ENCODE measurements around the gene DHX15.

The DHX15 gene

DNA sequence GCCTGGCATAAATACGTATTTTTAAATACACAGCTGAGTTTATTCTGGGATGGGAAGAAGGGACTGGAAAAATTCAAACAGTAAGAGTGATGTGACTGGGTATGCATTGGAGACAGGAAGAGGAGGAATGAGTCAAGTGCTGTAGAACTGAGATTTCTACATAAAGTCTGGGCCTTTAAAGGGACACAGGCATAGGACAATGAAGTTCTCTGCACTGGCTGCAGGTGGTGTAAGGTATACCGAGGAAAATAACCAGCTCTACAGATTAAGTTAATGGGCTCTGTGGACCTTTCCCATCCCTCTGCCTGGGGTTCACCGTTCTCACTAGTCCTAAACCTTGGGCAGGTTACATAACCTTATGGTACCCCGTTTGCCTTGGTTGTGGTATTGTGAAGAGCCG lies 68.7 kb downstream of the DHX15 start:
- Histone ChIP-seq H3K4me1 (ENCODE audit: control insufficient read depth in 2 of 2, insufficient read depth in 1 of 2, low read depth in 1 of 2, low read length in 2 of 2) (peaks cover 0 to 6% of the 10 kb centered on the region in 2 donors), H3K9ac (ENCODE audit: low read depth, low read length, poor library complexity) (no peak overlapping the region), H3K27ac (replicated peaks; ENCODE audit: low read length) (no peak overlapping the region), H2BK120ac (ENCODE audit: low read depth, low read length) (no peak overlapping the region), H3K79me1 (ENCODE audit: low read depth, low read length) (no peaks in the 10 kb centered on the region), H2AFZ (ENCODE audit: low read length) (no peak overlapping the region), H3K4me3 (ENCODE audit: low read length in 2 of 2) (no peak overlapping the region), H3K14ac (ENCODE audit: low read length) (no peak overlapping the region), H3K4me2 (ENCODE audit: insufficient read depth, low read length, poor library complexity, severe bottlenecking) (no peak overlapping the region), H2BK5ac (ENCODE audit: low read length) (no peak overlapping the region), H2AK5ac (ENCODE audit: low read depth, low read length) (no peak overlapping the region), H3K9me3 (replicated peaks in 1 of 2; ENCODE audit: control insufficient read depth in 2 of 2, insufficient read depth in 1 of 2, low read depth in 1 of 2, low read length in 2 of 2) (peaks cover 0 to 2% of the 10 kb centered on the region in 2 donors), H3K36me3 (replicated peaks in 1 of 2; ENCODE audit: control insufficient read depth in 2 of 2, insufficient read depth in 2 of 2, low read length in 2 of 2) (peaks cover 2 to 64% of the 10 kb centered on the region in 2 donors), H4K91ac (ENCODE audit: low read depth, low read length, poor library complexity) (no peak overlapping the region), H2BK15ac (ENCODE audit: low read length) (no peak overlapping the region), H3K27me3 (ENCODE audit: control insufficient read depth in 3 of 3, insufficient read depth in 3 of 3, low read depth in 1 of 3, low read length in 3 of 3) (no peaks in the 10 kb centered on the region), H3K18ac (ENCODE audit: low read length) (no peak overlapping the region), H3K23ac (ENCODE audit: low read depth, low read length, poor library complexity) (no peak overlapping the region), H3K4ac (ENCODE audit: low read length) (no peak overlapping the region), H4K8ac (ENCODE audit: low read depth, low read length) (no peak overlapping the region), H2BK12ac (ENCODE audit: low read length) (no peak overlapping the region)
- WGBS, 2 donors (ENCODE audit: extremely low coverage in 2 of 2, insufficient read length in 2 of 2, insufficient replicate concordance in 1 of 2): no CpG with 5 or more reads among the region's 5 CpGs
- DNase-seq (ENCODE audit: low spot score): no peak

DNA sequence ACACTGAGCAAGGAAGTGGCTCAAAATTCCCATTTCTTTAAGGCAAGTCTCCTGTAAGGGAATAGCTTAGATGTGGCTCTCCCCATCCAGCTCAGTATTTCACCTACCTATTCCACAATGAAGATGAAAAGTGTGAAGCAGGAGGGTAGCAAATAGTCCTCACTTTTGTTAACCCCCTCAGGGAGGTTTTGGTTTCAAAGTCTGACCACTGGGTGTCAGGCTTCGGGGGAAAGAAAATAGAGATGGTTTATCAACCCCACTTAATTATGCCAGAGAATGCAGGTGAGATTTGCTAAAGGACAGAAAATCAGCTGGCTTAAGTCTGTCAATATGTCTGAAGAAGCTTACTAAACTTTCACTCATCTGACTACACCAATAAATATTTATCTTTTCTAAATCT lies 69.5 kb downstream of the DHX15 start:
- H2AK5ac ChIP-seq (ENCODE audit: low read depth, low read length): no peak overlapping the region
- H2BK12ac ChIP-seq (ENCODE audit: low read length): no peak overlapping the region
- H3K36me3 ChIP-seq (replicated peaks in 1 of 2; ENCODE audit: control insufficient read depth in 2 of 2, insufficient read depth in 2 of 2, low read length in 2 of 2): peaks cover 2 to 55% of the 10 kb centered on the region in 2 donors
- H2BK5ac ChIP-seq (ENCODE audit: low read length): no peak overlapping the region
- no peak for DNase-seq (ENCODE audit: low spot score)
- H3K79me1 ChIP-seq (ENCODE audit: low read depth, low read length): no peaks in the 10 kb centered on the region
- no peak overlapping the region for H3K4ac ChIP-seq (ENCODE audit: low read length)
- H3K27me3 ChIP-seq (ENCODE audit: control insufficient read depth in 3 of 3, insufficient read depth in 3 of 3, low read depth in 1 of 3, low read length in 3 of 3): no peaks in the 10 kb centered on the region
- H3K14ac ChIP-seq (ENCODE audit: low read length): no peak overlapping the region
- H3K4me2 ChIP-seq (ENCODE audit: insufficient read depth, low read length, poor library complexity, severe bottlenecking): no peak overlapping the region
- H3K9ac ChIP-seq (ENCODE audit: low read depth, low read length, poor library complexity): no peak overlapping the region
- H3K18ac ChIP-seq (ENCODE audit: low read length): no peak overlapping the region
- WGBS, 2 donors (ENCODE audit: extremely low coverage in 2 of 2, insufficient read length in 2 of 2, insufficient replicate concordance in 1 of 2): no CpG with 5 or more reads among the region's 1 CpG
- no peak overlapping the region for H2BK15ac ChIP-seq (ENCODE audit: low read length)
- H3K4me1 ChIP-seq (ENCODE audit: control insufficient read depth in 2 of 2, insufficient read depth in 1 of 2, low read depth in 1 of 2, low read length in 2 of 2): peaks cover 0 to 6% of the 10 kb centered on the region in 2 donors
- H2AFZ ChIP-seq (ENCODE audit: low read length): no peak overlapping the region
- H3K4me3 ChIP-seq (ENCODE audit: low read length in 2 of 2): no peak overlapping the region
- H2BK120ac ChIP-seq (ENCODE audit: low read depth, low read length): no peak overlapping the region
- H4K91ac ChIP-seq (ENCODE audit: low read depth, low read length, poor library complexity): no peak overlapping the region
- no peak overlapping the region for H3K27ac ChIP-seq (replicated peaks; ENCODE audit: low read length)
- no peak overlapping the region for H4K8ac ChIP-seq (ENCODE audit: low read depth, low read length)
- H3K9me3 ChIP-seq (replicated peaks in 1 of 2; ENCODE audit: control insufficient read depth in 2 of 2, insufficient read depth in 1 of 2, low read depth in 1 of 2, low read length in 2 of 2): peaks cover 0 to 2% of the 10 kb centered on the region in 2 donors
- H3K23ac ChIP-seq (ENCODE audit: low read depth, low read length, poor library complexity): no peak overlapping the region

DNA sequence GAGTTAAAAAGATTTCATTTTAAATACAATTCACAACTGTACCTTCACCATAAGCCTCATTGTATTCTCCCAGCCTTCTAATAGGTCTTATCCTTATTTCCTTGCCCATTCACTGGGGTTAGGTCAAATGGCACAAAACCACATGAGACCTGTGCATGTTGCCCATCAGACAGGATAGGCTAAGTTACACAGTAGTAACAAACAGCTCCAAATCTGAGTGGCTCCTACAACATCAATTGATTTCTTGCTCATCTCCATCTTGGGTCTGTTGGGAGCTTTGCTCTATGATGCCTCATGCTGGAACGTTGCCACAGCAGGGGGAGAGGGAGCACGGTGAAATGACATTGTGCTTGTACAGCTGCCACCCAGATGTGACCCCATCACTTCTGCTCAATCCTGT lies 70.6 kb downstream of the DHX15 start:
- Histone ChIP-seq H4K91ac (ENCODE audit: low read depth, low read length, poor library complexity) (no peak overlapping the region), H3K23ac (ENCODE audit: low read depth, low read length, poor library complexity) (no peak overlapping the region), H3K79me1 (ENCODE audit: low read depth, low read length) (no peaks in the 10 kb centered on the region), H3K36me3 (replicated peaks in 1 of 2; ENCODE audit: control insufficient read depth in 2 of 2, insufficient read depth in 2 of 2, low read length in 2 of 2) (peaks cover 2 to 52% of the 10 kb centered on the region in 2 donors), H2BK5ac (ENCODE audit: low read length) (no peak overlapping the region), H3K9ac (ENCODE audit: low read depth, low read length, poor library complexity) (no peak overlapping the region), H3K4me2 (ENCODE audit: insufficient read depth, low read length, poor library complexity, severe bottlenecking) (no peak overlapping the region), H2BK120ac (ENCODE audit: low read depth, low read length) (no peak overlapping the region), H2AFZ (ENCODE audit: low read length) (no peak overlapping the region), H3K9me3 (replicated peaks in 1 of 2; ENCODE audit: control insufficient read depth in 2 of 2, insufficient read depth in 1 of 2, low read depth in 1 of 2, low read length in 2 of 2) (peaks cover 0 to 2% of the 10 kb centered on the region in 2 donors), H2BK12ac (ENCODE audit: low read length) (no peak overlapping the region), H2BK15ac (ENCODE audit: low read length) (no peak overlapping the region), H4K8ac (ENCODE audit: low read depth, low read length) (no peak overlapping the region), H3K27ac (replicated peaks; ENCODE audit: low read length) (no peak overlapping the region), H2AK5ac (ENCODE audit: low read depth, low read length) (no peak overlapping the region), H3K4me3 (ENCODE audit: low read length in 2 of 2) (no peak overlapping the region), H3K27me3 (ENCODE audit: control insufficient read depth in 3 of 3, insufficient read depth in 3 of 3, low read depth in 1 of 3, low read length in 3 of 3) (no peaks in the 10 kb centered on the region), H3K4me1 (ENCODE audit: control insufficient read depth in 2 of 2, insufficient read depth in 1 of 2, low read depth in 1 of 2, low read length in 2 of 2) (peaks cover 0 to 6% of the 10 kb centered on the region in 2 donors), H3K4ac (ENCODE audit: low read length) (no peak overlapping the region), H3K14ac (ENCODE audit: low read length) (no peak overlapping the region), H3K18ac (ENCODE audit: low read length) (no peak overlapping the region)
- no peak for DNase-seq (ENCODE audit: low spot score)
- no CpG with 5 or more reads among the region's 2 CpGs for WGBS, 2 donors (ENCODE audit: extremely low coverage in 2 of 2, insufficient read length in 2 of 2, insufficient replicate concordance in 1 of 2)

DNA sequence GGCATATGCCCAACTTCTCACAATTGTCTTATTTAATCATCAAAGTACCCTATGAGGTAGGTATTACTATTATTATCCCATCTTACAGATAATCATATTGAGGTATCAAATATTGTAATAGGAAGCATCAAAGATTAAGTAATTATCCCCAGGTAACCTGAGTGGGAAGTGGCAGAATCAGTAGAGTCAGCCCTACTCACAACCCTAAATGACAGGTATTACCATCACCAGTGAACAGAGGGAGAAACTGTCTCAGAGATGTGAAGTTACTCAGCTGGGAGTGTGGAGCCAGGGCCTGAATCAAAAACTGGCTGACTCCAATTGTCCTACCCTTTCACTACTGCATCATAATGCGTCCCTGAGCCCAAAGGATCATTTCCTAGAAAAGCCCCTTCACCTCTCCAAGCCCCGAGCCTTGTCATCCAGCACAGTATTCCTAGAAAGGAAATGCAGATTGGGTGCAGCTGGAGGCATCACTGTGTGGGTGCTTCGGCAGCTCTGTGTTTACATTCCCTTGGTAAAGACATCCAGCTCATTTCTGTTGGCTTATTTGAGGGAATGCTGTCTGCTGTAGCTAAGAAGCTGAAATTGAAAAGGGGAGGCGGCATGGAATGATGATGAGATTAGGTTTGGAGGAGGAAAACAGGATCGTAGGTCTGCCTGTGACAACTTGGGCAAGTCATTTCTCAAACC lies 72.8 kb downstream of the DHX15 start:
- Histone ChIP-seq H2BK12ac (ENCODE audit: low read length) (no peak overlapping the region), H2AK5ac (ENCODE audit: low read depth, low read length) (no peak overlapping the region), H3K9ac (ENCODE audit: low read depth, low read length, poor library complexity) (no peak overlapping the region), H3K4me1 (ENCODE audit: control insufficient read depth in 2 of 2, insufficient read depth in 1 of 2, low read depth in 1 of 2, low read length in 2 of 2) (peaks cover 0 to 7% of the 10 kb centered on the region in 2 donors), H3K79me1 (ENCODE audit: low read depth, low read length) (no peaks in the 10 kb centered on the region), H3K4me2 (ENCODE audit: insufficient read depth, low read length, poor library complexity, severe bottlenecking) (no peak overlapping the region), H3K27ac (replicated peaks; ENCODE audit: low read length) (no peak overlapping the region), H4K91ac (ENCODE audit: low read depth, low read length, poor library complexity) (no peak overlapping the region), H3K27me3 (ENCODE audit: control insufficient read depth in 3 of 3, insufficient read depth in 3 of 3, low read depth in 1 of 3, low read length in 3 of 3) (no peaks in the 10 kb centered on the region), H2AFZ (ENCODE audit: low read length) (no peak overlapping the region), H4K8ac (ENCODE audit: low read depth, low read length) (no peak overlapping the region), H3K4ac (ENCODE audit: low read length) (no peak overlapping the region), H3K14ac (ENCODE audit: low read length) (no peak overlapping the region), H3K4me3 (ENCODE audit: low read length in 2 of 2) (no peak overlapping the region), H3K23ac (ENCODE audit: low read depth, low read length, poor library complexity) (no peak overlapping the region), H3K36me3 (replicated peaks in 1 of 2; ENCODE audit: control insufficient read depth in 2 of 2, insufficient read depth in 2 of 2, low read length in 2 of 2) (peaks cover 2 to 30% of the 10 kb centered on the region in 2 donors), H3K18ac (ENCODE audit: low read length) (no peak overlapping the region), H2BK5ac (ENCODE audit: low read length) (no peak overlapping the region), H3K9me3 (replicated peaks in 1 of 2; ENCODE audit: control insufficient read depth in 2 of 2, insufficient read depth in 1 of 2, low read depth in 1 of 2, low read length in 2 of 2) (peaks cover 0 to 2% of the 10 kb centered on the region in 2 donors), H2BK120ac (ENCODE audit: low read depth, low read length) (no peak overlapping the region), H2BK15ac (ENCODE audit: low read length) (no peak overlapping the region)
- no CpG with 5 or more reads among the region's 5 CpGs for WGBS, 2 donors (ENCODE audit: extremely low coverage in 2 of 2, insufficient read length in 2 of 2, insufficient replicate concordance in 1 of 2)
- no peak for DNase-seq (ENCODE audit: low spot score)

Data from neuronal stem cell (in vitro differentiated cells).